Skin of body (tissue), 2 donors: Measurements from ENCODE around the gene FLAD1. TPM values are rescaled to one million over a fixed set of nuclear protein-coding genes. Genes with fewer than 3 reads are reported as not detected.

Experiments
- DNase-seq: peaks from one replicate; lab custom pipeline; 2025; lab: John Stamatoyannopoulos, UW
- total RNA-seq: library from RNA; depleted of rRNA; stranded (reverse); fragments of >200 nt; gene quantifications from one replicate; pipeline ENCODE4 v1.2.3, GENCODE V29; 2014

The FLAD1 gene
- total RNA-seq, result 13.2 TPM

DNA sequence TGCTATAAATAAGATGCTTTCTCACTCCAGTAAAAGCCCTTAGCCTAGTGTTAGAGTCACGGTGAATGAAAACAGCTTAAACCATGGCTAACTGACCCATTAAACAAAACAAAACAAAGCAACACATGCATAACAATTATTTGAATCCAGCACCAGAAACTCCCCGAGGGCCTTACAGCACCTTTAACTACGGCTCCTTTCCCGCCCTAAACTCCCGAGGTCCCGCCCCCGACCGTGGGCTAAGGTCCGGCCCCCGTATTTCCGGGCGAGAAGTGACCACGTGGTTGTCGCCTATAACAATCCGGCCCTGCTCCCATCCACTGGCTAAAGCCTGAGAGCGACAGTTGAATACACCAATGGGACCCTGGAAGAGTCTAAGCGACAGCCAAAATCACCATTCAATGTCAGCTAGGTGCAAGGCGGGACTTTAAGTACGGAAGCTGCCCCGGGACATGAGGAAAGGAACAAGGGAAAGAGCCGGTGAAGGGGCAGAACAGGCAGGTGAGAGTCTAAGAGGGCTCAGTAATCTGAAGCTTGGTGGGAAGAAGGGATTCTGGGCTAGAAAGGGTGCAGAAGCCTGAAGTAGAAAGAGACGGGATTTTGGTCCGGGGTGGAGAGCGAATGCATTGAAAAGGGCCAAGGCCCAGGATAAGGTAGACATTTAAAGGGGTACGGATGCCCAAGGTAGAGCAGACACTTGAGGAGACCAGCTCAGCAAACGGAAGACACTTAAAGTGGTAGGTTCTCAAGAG lies at the start of gene FLAD1:
TSS of gene FLAD1 (plus strand) at position 448 of the 752 bp plus-strand sequence. CDS start 351 bp downstream, outside the sequence.
- peak; percentile 100 for DNase-seq

DNA sequence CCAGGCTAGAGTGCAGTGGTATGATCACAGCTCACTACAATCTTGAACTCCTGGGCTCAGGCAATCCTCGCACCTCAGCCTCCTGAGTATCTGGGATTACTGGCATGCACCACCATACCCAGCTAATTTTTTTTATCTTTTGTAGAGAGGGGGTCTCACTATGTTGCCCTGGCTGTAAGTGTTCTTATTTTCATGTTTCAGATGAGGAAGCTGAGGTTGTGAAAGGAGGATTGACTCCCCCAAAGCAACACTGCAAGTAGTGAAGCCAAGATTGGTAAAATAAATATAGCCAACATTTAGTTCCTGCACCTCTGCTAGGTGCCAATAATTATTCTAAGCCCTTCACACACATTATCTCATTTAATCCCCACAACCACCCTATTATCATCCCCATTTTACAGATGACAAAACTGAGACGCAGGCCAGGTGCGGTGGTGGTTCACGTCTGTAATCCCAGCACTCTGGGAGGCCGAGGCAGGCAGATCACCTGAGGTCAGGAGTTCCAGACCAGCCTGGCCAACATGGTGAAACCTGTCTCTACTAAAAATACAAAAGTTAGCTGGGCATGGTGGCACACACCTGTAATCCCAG lies 48.7 kb upstream of the FLAD1 start:
- DNase-seq, result no peak

DNA sequence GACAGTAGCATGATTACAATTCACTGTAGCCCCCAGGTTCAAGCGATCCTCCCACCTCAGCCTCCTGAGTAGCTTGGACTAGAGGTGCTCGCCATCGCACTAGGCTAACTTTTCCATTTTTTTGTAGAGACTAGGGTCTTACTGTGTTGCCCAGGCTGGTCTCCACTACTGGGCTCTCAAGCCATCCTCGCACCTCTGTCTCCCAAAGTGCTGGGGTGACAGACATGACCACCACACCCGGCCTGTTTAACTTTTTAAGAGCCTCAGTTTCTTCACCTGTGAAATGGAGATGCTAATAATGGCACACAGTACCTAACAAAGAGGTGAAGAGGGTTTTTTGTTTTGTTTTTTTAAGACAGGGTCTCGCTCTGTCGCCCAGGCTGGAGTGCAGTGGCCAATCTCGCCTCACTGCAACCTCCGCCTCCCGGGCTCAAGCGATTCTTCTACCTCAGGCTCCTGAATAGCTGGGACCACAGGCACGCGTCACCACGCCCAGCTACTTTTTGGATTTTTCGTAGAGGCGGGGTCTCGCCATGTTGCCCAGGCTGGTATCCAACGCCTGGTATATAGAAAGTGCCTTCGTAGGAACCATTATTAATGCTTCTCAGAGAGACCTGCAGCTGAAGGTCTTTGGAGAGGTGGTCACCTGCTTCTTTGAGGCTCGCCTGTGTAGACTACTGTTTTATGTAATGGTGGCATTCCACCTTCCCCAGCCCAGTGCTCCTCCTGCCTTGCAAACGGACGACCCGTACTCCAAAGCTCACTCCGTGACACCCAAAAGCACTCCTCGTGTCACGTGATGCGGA lies 47.2 kb upstream of the FLAD1 start:
- DNase-seq, result no peak

DNA sequence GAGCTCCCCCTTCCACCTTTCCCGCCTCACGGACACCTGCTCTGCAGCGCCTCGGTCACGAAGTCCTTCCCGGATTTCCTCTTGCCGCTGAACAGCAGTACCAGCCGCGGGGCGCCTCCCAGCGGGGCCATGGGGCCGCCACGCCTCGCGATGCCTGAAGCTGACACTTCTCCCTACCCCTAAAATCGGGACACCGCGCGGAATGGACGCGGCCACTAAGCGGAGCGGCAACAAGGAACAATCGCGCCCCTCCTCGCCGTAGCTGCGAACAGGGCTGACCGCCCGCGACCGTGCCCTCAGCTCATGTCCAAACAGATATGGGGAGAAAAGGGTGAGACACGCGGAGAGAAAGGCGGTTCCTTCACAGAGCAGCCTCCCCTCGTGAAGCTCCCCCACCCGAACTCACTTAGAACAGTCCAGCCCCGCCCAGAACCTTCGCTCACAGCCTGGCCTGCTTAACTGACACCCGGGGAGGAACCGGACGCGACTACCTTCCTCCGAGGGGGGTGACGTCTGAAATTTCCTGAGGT lies 46.5 kb upstream of the FLAD1 start, which contains the start of gene PMVK:
TSS of gene PMVK (minus strand) at position 165 of the 530 bp plus-strand sequence. CDS start at position 131, 34 bp downstream.
- peak; percentile 99 for DNase-seq

DNA sequence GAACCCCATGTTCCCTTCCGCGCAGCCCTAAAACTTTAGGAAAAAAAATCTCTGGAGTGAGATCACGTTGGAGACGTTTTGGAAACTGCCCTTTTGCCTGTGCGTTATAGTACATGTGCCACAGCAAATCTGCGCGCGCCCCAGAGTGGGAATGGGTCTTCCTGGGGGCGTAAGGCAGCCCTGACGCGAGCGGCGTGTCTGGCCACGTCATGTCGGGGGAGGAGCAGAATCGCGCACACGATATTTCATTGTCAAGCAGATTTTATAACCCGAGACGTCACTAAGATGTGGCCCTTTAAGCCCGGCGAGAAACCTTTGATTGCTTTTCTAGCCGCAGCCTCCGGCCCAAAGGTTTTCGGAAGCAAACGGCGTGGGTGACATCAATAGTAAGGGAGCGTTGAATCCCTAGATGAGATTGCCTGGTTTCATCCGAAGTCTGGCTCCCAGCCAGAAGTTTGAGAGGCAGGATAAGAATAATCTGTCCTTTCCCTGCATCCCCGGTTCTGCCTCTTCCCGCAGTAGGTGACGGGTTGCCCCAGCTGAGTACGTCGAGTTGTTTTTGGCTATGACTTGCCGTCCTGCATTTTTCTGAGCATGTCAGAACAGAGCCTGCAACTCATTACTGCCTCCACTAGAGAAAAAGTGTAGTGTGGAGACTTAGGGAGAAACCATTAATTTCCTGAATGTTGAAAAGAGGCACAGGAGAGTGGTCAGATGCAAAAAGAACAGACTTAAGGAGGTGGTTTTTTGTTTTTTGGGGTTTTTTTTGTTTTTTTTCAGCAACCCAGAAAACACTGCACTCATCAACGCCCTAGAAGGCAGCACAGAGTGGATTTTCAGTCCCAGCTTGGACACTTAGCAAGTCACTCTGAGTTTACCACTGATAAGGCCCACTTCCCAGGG lies 45.8 kb upstream of the FLAD1 start:
- DNase-seq, result peak; percentile 99

DNA sequence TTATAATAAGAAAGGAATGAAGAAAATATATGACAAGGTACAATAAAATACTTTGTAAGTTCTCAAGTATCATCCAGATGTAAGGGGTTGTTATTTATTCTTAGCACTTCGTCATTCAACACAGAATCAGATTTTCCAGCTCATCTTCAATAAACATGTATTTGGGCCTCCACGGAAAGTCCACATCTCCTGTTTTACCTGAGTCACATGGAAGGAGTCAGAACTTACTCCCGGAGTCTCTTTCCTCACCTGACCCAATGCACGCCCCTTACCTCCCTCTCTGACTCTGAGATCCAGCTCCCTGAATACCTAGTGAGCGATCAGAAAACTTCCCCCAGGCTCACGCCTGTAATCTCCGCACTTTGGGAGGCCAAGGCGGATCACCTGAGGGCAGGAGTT lies 45.2 kb upstream of the FLAD1 start:
- no peak for DNase-seq

DNA sequence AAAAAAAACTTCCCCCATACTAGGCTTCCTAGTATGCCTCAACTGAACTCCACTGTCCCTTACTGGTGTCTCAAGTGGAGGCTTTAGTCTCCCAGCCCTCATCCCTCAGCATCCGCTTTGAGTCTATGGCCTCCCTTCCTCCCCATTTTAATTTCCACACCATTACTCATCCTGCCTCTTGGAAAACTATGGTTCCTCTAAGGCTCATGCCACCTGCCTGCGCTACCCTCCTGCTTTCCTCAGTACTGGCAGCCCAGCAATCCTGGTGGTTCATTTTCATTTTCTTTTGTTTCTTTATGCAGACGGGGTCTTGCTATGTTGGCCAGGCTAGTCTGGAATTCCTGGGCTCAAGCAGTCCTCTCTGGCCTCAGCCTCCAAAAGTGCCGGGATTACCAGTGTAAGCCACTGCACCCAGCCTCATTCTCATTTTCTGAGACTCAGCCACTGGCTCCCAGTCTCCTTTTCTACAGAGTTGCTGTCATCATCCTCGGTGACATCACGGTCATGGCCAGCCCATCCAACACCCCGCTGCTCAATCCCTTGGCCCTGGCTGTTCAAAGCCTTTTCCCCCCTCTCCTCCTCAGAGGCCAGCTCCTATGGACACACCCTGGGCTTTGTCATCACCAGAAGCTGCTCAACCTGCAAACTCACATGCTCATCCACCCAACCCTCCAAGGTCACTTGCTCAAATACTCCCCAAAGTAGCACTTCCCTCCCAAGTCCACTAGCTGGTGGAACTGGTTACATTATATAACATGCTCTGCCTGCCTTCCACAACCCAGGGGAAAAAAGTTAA lies 44.3 kb upstream of the FLAD1 start:
- DNase-seq, result no peak

DNA sequence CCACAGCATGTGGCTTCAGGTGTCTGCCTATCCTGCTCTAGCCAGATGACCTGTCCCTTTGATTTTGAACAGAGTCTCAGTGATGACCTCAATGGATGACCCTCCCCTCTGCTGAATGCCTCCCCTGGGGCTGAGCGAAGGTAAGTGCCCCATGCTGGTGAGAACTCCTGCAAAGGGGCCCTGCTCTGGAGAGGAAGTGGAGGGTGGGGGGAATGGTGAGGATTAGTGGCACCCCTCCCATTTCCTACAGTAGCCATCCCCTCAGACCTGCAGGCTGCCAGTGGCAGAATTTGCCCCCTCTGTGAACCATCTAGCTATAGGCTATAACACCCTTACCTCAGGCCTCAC lies 43.0 kb upstream of the FLAD1 start:
- no peak for DNase-seq

DNA sequence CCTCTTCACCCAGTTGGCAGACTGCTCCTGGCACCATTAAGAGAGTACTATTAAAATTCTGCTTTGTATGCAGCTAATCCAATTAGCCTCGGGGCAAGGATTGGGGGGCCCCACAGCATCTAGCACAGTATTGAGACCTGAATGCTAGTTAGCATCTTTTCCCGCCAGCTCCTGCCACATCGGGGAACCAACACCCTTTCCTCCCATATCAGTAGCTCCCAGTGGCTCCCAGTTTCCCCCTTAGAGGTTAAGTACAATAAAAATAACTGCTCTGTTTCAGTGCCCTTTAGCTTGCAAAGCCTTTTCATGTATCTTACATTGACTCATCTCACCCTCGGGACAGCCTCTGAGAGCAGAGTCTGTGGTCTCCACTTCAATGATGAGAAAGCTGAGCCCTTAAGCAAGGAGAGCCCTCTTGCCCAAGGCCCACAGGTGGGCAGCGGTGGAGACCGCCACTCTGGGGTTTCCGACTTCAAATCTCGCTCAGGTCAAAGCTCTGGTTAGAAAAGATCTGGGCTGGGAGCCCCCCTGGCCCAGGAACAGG lies 42.4 kb upstream of the FLAD1 start:
- no peak for DNase-seq

DNA sequence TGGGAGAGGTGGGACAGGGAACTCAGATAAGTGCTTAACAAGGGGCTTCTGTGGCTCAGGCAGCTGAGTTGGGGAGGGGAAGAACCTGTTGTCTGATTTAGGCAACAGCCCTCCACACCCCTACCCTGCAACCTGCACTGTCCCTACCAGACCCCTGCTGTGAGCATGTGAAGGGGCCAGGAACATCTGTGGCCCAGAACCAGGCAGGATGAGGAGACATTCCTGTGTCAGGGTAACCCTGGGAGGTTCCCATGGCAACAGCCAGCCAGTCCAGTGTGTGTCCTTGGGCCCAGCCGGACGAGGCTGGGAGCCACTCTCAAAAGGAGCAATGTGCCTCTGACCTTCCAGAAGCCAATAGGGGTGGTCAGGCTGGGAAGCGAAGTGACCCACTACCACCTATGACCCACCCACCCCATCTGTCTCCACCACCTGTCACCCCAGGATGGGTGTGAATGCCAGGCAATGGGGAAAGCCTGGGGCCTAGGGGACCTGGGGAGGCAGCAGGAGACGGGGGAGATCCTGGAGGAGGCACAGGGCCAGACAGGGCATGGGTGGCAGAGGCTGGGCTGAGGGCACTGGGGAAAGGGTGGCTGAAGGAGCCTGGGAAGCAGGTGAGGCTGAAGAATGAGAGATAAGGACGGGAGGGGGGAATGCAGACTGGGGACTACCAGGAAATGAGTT lies 41.7 kb upstream of the FLAD1 start:
- no peak for DNase-seq

DNA sequence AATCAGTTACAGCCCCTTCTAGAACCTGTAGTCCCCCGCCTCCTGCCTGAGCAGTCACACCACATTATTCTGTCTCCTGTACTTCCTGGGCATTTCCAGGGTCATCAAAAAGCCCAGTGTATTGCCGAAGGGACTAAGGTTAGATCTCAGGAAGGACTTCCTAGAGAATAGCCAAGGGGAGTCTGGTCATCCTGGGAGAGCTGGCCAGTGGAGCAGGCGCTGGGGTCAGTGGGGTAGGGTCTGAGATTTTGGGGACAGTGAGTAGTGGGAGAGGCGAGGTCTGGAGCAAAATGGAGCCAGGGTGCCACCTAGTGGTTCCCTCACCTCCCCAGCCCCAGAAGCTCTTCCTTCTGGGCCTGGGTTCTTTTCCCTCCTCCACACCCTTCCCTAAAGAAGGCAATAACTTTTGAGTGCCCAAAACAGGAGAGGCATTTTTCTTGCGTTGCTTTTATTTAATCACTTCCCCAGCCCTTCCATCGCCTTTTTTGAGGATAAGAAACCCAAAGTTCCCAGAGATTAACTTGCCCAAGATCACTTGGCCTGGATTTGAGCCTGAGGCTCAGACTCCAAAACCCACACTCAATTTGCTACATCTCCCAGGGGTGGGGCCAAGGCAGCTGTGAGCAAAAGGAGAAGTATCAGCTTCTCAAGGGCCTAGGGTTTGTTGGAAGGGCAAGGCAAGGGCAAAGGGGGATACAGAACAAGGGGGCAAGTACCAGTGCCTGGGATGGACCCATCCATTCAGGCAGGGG lies 39.3 kb upstream of the FLAD1 start:
- no peak for DNase-seq

DNA sequence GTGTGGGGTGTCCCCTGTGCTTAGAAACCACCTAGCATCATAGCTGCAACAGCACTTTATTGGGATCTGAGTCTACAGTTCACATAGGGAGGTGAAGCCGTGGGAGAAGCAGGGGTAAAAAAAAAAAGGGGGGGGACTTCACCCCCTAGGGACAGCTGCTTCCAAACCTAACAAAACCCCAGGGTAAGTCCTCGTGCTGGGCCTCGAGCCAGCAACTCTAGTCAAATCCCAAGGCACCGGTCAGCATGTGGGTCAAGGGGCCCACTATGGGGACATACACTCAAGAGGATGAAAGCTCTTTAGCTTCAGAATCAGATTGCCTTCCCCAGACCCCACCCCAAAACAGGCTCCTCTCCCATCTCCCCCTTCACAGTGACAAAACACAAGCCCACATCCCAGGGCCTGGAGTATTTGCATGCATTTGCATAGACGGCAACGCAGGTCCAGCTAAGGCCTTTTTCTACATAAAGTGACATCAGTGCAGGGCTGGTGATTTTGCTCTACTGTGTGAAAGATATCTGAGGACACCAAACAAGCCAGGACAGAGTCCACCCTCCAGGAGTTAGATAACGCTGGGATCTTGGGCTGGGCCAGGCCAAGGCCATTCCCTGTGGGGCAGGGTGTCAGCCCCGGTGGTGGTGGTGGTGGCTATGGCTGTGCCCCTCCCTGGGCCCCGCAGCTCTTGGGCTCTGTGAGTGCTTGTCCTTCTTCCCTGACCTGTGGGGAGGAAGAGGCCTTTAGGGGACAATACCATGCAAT lies 38.6 kb upstream of the FLAD1 start:
- DNase-seq, result no peak

DNA sequence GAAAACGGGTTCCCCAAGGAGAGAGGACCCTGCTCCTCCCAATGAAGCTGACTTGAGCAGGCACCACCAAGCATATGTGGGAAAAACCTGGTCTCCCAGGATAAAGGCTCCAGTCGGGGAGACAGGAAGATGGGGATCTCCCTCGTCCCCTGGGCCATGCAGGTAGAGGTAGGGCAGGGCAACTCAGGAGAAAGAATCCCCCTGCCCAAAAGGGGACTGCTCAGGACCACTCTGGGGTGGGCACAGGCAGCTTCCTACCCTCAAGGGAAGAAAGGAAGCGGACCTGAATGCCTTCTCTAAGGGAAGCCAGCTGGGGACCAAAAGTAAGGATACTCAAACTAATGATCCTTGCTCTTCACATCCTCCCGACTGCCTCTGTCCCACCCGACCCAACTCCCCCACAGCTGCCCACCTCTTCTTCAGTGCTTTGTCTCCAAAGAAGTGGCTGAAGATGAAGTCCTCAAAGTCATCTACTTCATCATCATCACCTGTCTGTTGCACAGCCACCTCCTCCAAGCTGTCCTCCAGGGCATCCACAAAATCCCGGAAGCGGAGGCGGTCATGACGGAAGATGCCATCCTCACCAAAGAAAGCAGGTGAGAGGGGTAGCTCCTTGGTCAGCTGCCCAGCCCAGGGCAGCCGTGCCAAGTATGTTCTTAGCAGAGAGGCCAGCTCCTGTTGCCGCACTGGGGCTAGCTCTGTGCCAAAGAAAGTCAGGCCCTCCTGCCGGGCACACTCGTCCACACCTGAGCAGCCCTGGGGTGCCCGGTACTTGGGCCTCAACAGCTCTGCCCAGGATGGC lies 37.8 kb upstream of the FLAD1 start:
- no peak for DNase-seq

DNA sequence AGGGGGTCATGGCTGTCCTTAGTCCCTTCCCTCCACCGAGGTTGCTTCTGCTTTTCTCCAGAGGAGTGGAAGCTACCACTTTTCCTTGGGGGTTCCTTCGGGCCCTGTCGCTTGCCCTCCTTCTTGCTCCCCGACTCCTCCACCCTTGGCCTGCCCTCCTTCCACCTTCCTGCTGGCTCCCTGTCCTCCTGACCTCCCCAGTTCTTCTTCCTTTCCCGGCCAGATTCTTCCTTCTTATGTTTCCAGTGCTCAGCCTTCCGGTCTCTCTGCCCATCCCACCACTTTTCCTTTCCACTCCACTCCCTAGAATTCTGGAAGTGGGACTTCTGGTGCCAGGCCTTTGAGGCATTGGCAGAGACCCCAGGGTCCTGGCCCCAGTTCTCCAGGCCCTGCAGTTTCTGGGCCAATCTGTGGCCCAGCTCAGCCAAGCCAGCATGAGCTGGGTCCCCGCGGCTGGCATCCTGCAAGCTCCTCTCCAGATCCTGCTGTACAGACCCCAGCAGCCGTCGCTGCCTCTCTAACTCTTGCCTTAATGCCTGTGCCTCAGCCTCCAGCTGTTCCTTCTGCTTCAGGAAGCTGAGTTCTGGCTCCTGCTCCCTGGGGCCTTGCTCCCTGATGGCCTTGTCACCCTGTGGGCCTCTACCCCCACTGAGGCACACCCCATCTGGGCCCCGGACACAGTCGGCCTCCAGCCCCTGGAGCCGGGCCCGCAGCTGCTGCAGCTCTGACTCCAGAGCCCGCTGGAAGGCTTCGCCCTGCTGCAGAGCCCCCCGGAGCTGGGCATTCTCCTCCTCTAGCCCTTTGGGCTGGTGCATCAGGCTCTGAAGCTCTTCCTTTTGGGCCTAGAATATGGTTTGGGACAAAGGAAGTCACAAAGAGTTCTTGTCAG lies 36.9 kb upstream of the FLAD1 start:
- DNase-seq, result no peak

DNA sequence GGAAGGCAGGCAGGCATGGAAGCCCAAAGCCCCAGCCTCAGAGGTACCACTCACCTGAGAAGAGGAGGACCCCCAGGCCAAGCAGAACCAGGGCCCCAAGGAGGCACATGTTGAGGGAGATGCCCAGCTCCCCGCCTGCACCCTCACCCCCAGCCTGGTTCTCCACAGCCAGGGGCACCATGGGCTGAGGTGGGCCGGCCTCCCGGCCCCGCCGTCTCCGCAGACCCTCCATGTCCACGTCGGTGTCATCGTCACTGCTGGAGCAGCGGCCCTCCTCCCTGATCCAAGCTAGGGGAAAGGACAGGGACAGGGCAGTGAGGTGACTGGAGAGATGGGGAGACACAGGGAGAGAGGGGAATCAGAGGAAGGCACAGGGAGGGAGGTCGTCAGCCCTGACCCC lies 35.1 kb upstream of the FLAD1 start:
- no peak for DNase-seq
